Suppressor macrophage treated with lipopolysaccharide for 4 hours (primary cell): ENCODE results near the gene KRT6C.
"Not testable (repeated sequence)": the region's sequence is repeated elsewhere in the genome, so short reads cannot be mapped to it uniquely, and the experiment has no call there.

Experiments used
- DNase-seq: peaks from one replicate; pipeline ENCODE4 v3.0.0-alpha.2; 2020

KRT6C gene

GRCh38 chr12:52473768-52474167, at the start of gene KRT6C:
Gene KRT6C (minus strand): TSS chr12:52473805. CDS start chr12:52473737, 68 bp downstream.
- DNase-seq, result no peak

- no peak for DNase-seq
Observed at GRCh38 chr12:52522346-52523011, 48.9 kb upstream of the KRT6C start.

- no peak for DNase-seq
Observed at GRCh38 chr12:52521568-52522266, 48.1 kb upstream of the KRT6C start.

- no peak for DNase-seq
Observed at GRCh38 chr12:52521175-52521567, 47.6 kb upstream of the KRT6C start.

- DNase-seq, result no peak
Observed at GRCh38 chr12:52519826-52520662, 46.4 kb upstream of the KRT6C start, which contains the start of gene KRT5. Gene KRT5 (minus strand): TSS chr12:52520394. CDS start chr12:52520296, 98 bp downstream.

- no peak for DNase-seq
Observed at GRCh38 chr12:52519387-52519703, 45.7 kb upstream of the KRT6C start.

GRCh38 chr12:52518574-52519386, 45.2 kb upstream of the KRT6C start:
- no peak for DNase-seq

GRCh38 chr12:52517888-52518287, 44.3 kb upstream of the KRT6C start:
- no peak for DNase-seq

- DNase-seq, result no peak
Observed at GRCh38 chr12:52517005-52517835, 43.6 kb upstream of the KRT6C start.

GRCh38 chr12:52515927-52516831, 42.6 kb upstream of the KRT6C start:
- no peak for DNase-seq

GRCh38 chr12:52515319-52515646, 41.7 kb upstream of the KRT6C start:
- DNase-seq, result no peak

- DNase-seq, result no peak
Observed at GRCh38 chr12:52514471-52515318, 41.1 kb upstream of the KRT6C start.

- no peak for DNase-seq
Observed at GRCh38 chr12:52513736-52514135, 40.1 kb upstream of the KRT6C start.

GRCh38 chr12:52508211-52508610, 34.6 kb upstream of the KRT6C start:
- no peak for DNase-seq

GRCh38 chr12:52506858-52507715, 33.5 kb upstream of the KRT6C start:
- DNase-seq, result peak; percentile 43

- peak; percentile 5 for DNase-seq
Observed at GRCh38 chr12:52502877-52503276, 29.3 kb upstream of the KRT6C start.

- no peak for DNase-seq
Observed at GRCh38 chr12:52501490-52501889, 27.9 kb upstream of the KRT6C start.

- not testable (repeated sequence) for DNase-seq
Observed at GRCh38 chr12:52500574-52500973, 27.0 kb upstream of the KRT6C start.
